IMR-90 (cell line): ENCODE results near the gene GPRC5B. TPM values are rescaled to one million over a fixed set of nuclear protein-coding genes. Genes with fewer than 3 reads are reported as not detected.

Experiments
- ATAC-seq: fragments of 200-7000 bp; cut with Tn5 transposase; 2 replicates; pipeline ENCODE4 v1.9.1; 2020; ENCODE audit warnings: low read depth, mild to moderate bottlenecking, moderate library complexity
- BruUV-seq: library from RNA; stranded (reverse); fragments of 400-500 nt; replicated peaks from 2 replicates; lab custom pipeline; 2021; lab: Mats Ljungman, UMichigan
- CTCF ChIA-PET: fragments of 300-600 bp; formaldehyde crosslinking; extraction: SDS; loops from one replicate; lab custom pipeline; 2021; ENCODE audit warnings: antibody characterized with exemption; lab: Yijun Ruan, JAX
- POLR2A ChIA-PET: fragments of 300-600 bp; sonication (Branson Sonifier 250); formaldehyde crosslinking; loops from one replicate; lab custom pipeline; 2022; ENCODE audit warnings: antibody characterized with exemption; ENCODE audit not compliant: unreplicated experiment; lab: Charles Lee
- DNase-seq: peaks from one replicate; pipeline ENCODE4 v3.0.0; 2013
- H2AFZ ChIP-seq: replicated peaks from 2 replicates; pipeline ENCODE3; 2013; ENCODE audit warnings: low read length, mild to moderate bottlenecking; ENCODE audit not compliant: poor library complexity
- H2AK5ac ChIP-seq: 2 replicates; pipeline ENCODE4 v1.6.1; 2013; ENCODE audit warnings: low read depth, low read length, inconsistent platforms
- H2AK9ac ChIP-seq: replicated peaks from 2 replicates; pipeline ENCODE3; 2013; ENCODE audit warnings: mild to moderate bottlenecking, low read depth, low read length, moderate library complexity; ENCODE audit not compliant: poor library complexity
- H2BK120ac ChIP-seq: 2 replicates; pipeline ENCODE4 v1.6.1; 2013; ENCODE audit warnings: low read depth, low read length, inconsistent platforms
- H2BK15ac ChIP-seq: 3 replicates; pipeline ENCODE4 v1.6.1; 2013; ENCODE audit warnings: low read depth, low read length, inconsistent platforms
- H2BK20ac ChIP-seq: 2 replicates; pipeline ENCODE4 v1.6.1; 2013; ENCODE audit warnings: low read depth, mild to moderate bottlenecking, inconsistent platforms, low read length, moderate library complexity
- H2BK5ac ChIP-seq: 2 replicates; pipeline ENCODE4 v1.6.1; 2013; ENCODE audit warnings: mild to moderate bottlenecking, low read depth, low read length, inconsistent platforms; ENCODE audit not compliant: poor library complexity, severe bottlenecking
- H3K14ac ChIP-seq: replicated peaks from 2 replicates; pipeline ENCODE4 v1.6.1; 2013; ENCODE audit warnings: low read depth, low read length, inconsistent platforms
- H3K18ac ChIP-seq: 2 replicates; pipeline ENCODE4 v1.6.1; 2013; ENCODE audit warnings: low read depth, low read length, control low read depth
- H3K23ac ChIP-seq: 2 replicates; pipeline ENCODE4 v1.6.1; 2013; ENCODE audit warnings: low read depth, low read length, inconsistent platforms
- H3K27ac ChIP-seq: 2 replicates; pipeline ENCODE4 v1.5.1; 2013; ENCODE audit warnings: mild to moderate bottlenecking, control low read depth, low read length; ENCODE audit not compliant: insufficient read depth
- H3K27me3 ChIP-seq: 2 replicates; pipeline ENCODE4 v1.6.1; 2013; ENCODE audit warnings: low read length; ENCODE audit not compliant: control insufficient read depth, insufficient read depth
- H3K36me3 ChIP-seq: 2 replicates; pipeline ENCODE4 v1.6.1; 2013; ENCODE audit warnings: low read length, mixed read lengths; ENCODE audit not compliant: control insufficient read depth, insufficient read depth
- H3K4ac ChIP-seq: 2 replicates; pipeline ENCODE4 v1.6.1; 2013; ENCODE audit warnings: low read depth, low read length, inconsistent platforms
- H3K4me1 ChIP-seq: 2 replicates; pipeline ENCODE4 v1.6.1; 2013; ENCODE audit warnings: low read length, mixed read lengths; ENCODE audit not compliant: control insufficient read depth, insufficient read depth
- H3K4me2 ChIP-seq: 2 replicates; pipeline ENCODE4 v1.6.1; 2013; ENCODE audit warnings: low read depth, mild to moderate bottlenecking, control low read depth, low read length, moderate library complexity
- H3K4me3 ChIP-seq: 2 replicates; pipeline ENCODE4 v1.5.1; 2013; ENCODE audit warnings: low read depth, mild to moderate bottlenecking, control low read depth, low read length, moderate library complexity; ENCODE audit not compliant: insufficient read depth
- H3K56ac ChIP-seq: 2 replicates; pipeline ENCODE4 v1.6.1; 2013; ENCODE audit warnings: low read length, inconsistent platforms; ENCODE audit not compliant: insufficient read depth; ENCODE audit errors: extremely low read depth
- H3K79me1 ChIP-seq, 2 experiments: 2 replicates each; pipeline ENCODE4 v1.6.1; 2013; ENCODE audit warnings: low read length in 2 of 2, inconsistent platforms in 1 of 2, low read depth in 1 of 2
- H3K9ac ChIP-seq: 2 replicates; pipeline ENCODE4 v1.6.1; 2013; ENCODE audit warnings: low read depth, low read length, control low read depth
- H3K9me1 ChIP-seq: 2 replicates; pipeline ENCODE4 v1.6.1; 2013; ENCODE audit warnings: low read length, inconsistent platforms; ENCODE audit not compliant: insufficient read depth
- H3K9me3 ChIP-seq: 2 replicates; pipeline ENCODE4 v1.6.1; 2013; ENCODE audit warnings: low read length; ENCODE audit not compliant: control insufficient read depth, insufficient read depth
- H4K20me1 ChIP-seq: 2 replicates; pipeline ENCODE4 v1.6.1; 2013; ENCODE audit warnings: low read length, inconsistent platforms; ENCODE audit not compliant: insufficient read depth
- H4K5ac ChIP-seq: 2 replicates; pipeline ENCODE4 v1.6.1; 2013; ENCODE audit warnings: mild to moderate bottlenecking, low read depth, low read length, control low read depth
- H4K8ac ChIP-seq, 2 experiments: 2 replicates each; pipeline ENCODE4 v1.6.1; 2013; ENCODE audit warnings: low read depth in 2 of 2, low read length in 2 of 2, control low read depth in 1 of 2, inconsistent platforms in 1 of 2
- H4K91ac ChIP-seq: 2 replicates; pipeline ENCODE4 v1.6.1; 2013; ENCODE audit warnings: low read depth, low read length, inconsistent platforms; ENCODE audit not compliant: insufficient read depth
- CEBPB ChIP-seq: IDR thresholded peaks from 2 replicates; pipeline ENCODE4 v1.6.1; 2012; ENCODE audit warnings: low read depth, low read length, improper control_type of control experiment
- FOS ChIP-seq: fragments of 150-350 bp; IDR thresholded peaks from 2 replicates; pipeline ENCODE4 v1.6.1; 2016; ENCODE audit warnings: low read depth, low read length
- RAD21 ChIP-seq: IDR thresholded peaks from 2 replicates; pipeline ENCODE4 v1.6.1; 2012; ENCODE audit warnings: low read length, improper control_type of control experiment
- SMC3 ChIP-seq: fragments of 150-350 bp; IDR thresholded peaks from 2 replicates; pipeline ENCODE4 v1.6.1; 2016; ENCODE audit warnings: low read depth, mild to moderate bottlenecking, antibody characterized with exemption, low read length, moderate library complexity
- WGBS, 2 experiments: methylation state at CpG; one replicate each; pipeline versions ENCODE4 v1.1.5 to v1.1.7; 2013; ENCODE audit warnings: missing lambda C conversion rate in 2 of 2; ENCODE audit not compliant: insufficient read length in 1 of 2; ENCODE audit errors: extremely low coverage in 2 of 2; 5-methylcytosine and 5-hydroxymethylcytosine counted together
- dilution Hi-C: fragments of 300-500 bp; cut with HindIII; formaldehyde crosslinking; loops from one replicate; pipeline ENCODE4 v1.14.3; 2018; ENCODE audit warnings: low sequenced_read_pairs; ENCODE audit not compliant: unreplicated experiment
- in situ Hi-C: fragments of 300-500 bp; cut with MboI; formaldehyde crosslinking; loops from 3 replicates; pipeline ENCODE4 v1.14.3; 2019; ENCODE audit warnings: low sequenced_read_pairs, inconsistent platforms, mixed read lengths
- intact Hi-C: fragments of 100-400 bp; cut with micrococcal nuclease; formaldehyde crosslinking; loops from 2 replicates; pipeline ENCODE4 v1.10.0; 2022
- polyA plus RNA-seq, 3 experiments: library from polyadenylated mRNA; depleted of rRNA; stranded (reverse); fragments of >200 nt; gene quantifications; 2 replicates each; pipeline ENCODE4 v1.2.3, GENCODE V29; 2012; ENCODE audit warnings: low replicate concordance in 1 of 3
- total RNA-seq: library from RNA; depleted of rRNA; stranded (reverse); fragments of >200 nt; gene quantifications from 2 replicates; pipeline ENCODE4 v1.2.3, GENCODE V29; 2012
- TF ChIP-seq, protein P1 (sequence below): fragments of 150-350 bp; IDR thresholded peaks from 2 replicates; pipeline ENCODE4 v1.6.1; 2016; ENCODE audit warnings: low read depth, mild to moderate bottlenecking, low read length, moderate library complexity, borderline replicate concordance

The GPRC5B gene
- total and polyA plus RNA-seq, 2 of the 4 experiments (the other 2 are of a cell fraction) = 2.5 to 8.5 TPM

DNA sequence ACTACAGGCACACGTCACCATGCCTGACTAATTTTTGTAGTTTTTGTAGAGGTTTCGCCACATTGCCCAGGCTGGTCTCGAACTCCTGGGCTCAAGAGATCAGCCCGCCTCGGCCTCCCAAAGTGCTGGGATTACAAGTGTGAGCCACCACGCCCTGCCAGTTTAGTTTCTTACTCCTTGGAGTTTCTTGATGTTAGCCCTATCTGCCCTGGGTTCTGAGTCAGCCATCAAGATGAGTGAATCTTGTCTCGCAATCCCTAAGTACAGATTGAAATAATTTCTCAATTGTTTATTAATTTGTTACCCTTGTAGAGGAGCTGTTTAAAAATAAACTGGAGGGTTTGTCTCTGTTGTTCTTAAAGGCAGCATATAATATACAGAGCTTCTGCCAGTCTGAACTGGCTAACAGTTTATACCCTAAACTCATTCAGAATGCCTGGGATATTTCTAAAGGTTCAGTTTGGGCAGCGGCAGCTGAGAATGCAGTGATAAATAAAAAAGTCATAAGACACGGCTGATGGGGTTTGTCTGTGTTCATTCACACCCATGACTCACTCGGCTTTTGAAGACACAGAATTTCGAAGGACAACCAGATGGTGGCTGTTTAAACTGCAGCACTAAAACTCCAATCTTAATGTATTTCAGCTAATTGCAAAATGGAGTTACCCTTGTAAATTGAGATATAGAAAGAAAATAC is 39.6 kb downstream of the GPRC5B start:
- in situ Hi-C loops = no loop called here

More for the DNA sequence above, 39.6 kb downstream of the GPRC5B start:
- peak overlapping the region in 1 of 2 experiments; percentile 62; a peak in 2 of 4 replicates for H4K8ac ChIP-seq
- ATAC-seq = peak; percentile 94
- H2BK15ac ChIP-seq = peak overlapping the region; percentile 45; the same call in 2 of the 3 replicates
- peak overlapping the region; percentile 83 for H3K27ac ChIP-seq
- H4K5ac ChIP-seq = peak overlapping the region; percentile 30; the same call in 1 of the 2 replicates
- BruUV-seq = no TSS peak
- no peak overlapping the region for H3K23ac ChIP-seq
- no peak overlapping the region for H3K4me3 ChIP-seq
- no peaks in the 10 kb centered on the region; the same call in 1 of the 2 replicates for H3K27me3 ChIP-seq
- ChIA-PET POLR2A (no interaction called here), CTCF (interaction anchor here (0.6 to 1.1 kb wide), 5 partner anchors 17 to 718 kb away, joined by 3 to 4 read pairs (median 3); no protein-coding TSS in a partner anchor)
- peak overlapping the region; percentile 54 for H4K91ac ChIP-seq
- intact Hi-C loops = loop anchor here (1.0 kb wide), 1 partner anchor 36 kb away; no protein-coding TSS in a partner anchor
- no peaks in the 10 kb centered on the region for H3K36me3 ChIP-seq
- H2BK20ac ChIP-seq = no peak overlapping the region
- H3K4me2 ChIP-seq = no peak overlapping the region; the same call in 1 of the 2 replicates
- H3K18ac ChIP-seq = peak overlapping the region; percentile 48; the same call in 1 of the 2 replicates
- no peaks in the 10 kb centered on the region for H3K79me1 ChIP-seq
- H3K56ac ChIP-seq = no peak overlapping the region
- WGBS, 2 experiments = no CpG with 5 or more reads among the region's 11 CpGs
- H2AK9ac ChIP-seq = no peak overlapping the region
- no peak overlapping the region for H3K9ac ChIP-seq
- peak overlapping the region; percentile 80 for H2BK5ac ChIP-seq
- no peaks in the 10 kb centered on the region for H3K9me3 ChIP-seq
- DNase-seq = peak; percentile 92
- peak; percentile 55; the same call in 1 of the 2 replicates for TF ChIP-seq CEBPB
- TF ChIP-seq, protein P1, sequence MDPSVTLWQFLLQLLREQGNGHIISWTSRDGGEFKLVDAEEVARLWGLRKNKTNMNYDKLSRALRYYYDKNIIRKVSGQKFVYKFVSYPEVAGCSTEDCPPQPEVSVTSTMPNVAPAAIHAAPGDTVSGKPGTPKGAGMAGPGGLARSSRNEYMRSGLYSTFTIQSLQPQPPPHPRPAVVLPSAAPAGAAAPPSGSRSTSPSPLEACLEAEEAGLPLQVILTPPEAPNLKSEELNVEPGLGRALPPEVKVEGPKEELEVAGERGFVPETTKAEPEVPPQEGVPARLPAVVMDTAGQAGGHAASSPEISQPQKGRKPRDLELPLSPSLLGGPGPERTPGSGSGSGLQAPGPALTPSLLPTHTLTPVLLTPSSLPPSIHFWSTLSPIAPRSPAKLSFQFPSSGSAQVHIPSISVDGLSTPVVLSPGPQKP = no peak
- TF ChIP-seq SMC3 = no peak
- 0 out of 2 replicates have a peak, but pooled peaks have one; percentile 5 for TF ChIP-seq RAD21
- TF ChIP-seq FOS = peak; percentile 45; the same call in 1 of the 2 replicates
- H4K20me1 ChIP-seq = no peaks in the 10 kb centered on the region
- H3K4ac ChIP-seq = peak overlapping the region; percentile 77
- no peaks in the 10 kb centered on the region for H3K9me1 ChIP-seq
- peak overlapping the region; percentile 28; the same call in 1 of the 2 replicates for H2AK5ac ChIP-seq
- dilution Hi-C loops = no loop called here
- H2BK120ac ChIP-seq = peak overlapping the region; percentile 38
- peaks cover 5% of the 10 kb centered on the region for H3K4me1 ChIP-seq
- no peak overlapping the region for H2AFZ ChIP-seq
- peak overlapping the region; percentile 30; the same call in 1 of the 2 replicates for H3K14ac ChIP-seq
